NCI-H460 (cell line): ENCODE data around the gene PCDHB7. TPM values are rescaled to one million over a fixed set of nuclear protein-coding genes. Genes with fewer than 3 reads are reported as not detected.
A peak's percentile ranks its signal among the peaks of the same experiment; 100 is the strongest.
"Not testable (repeated sequence)": the region's sequence is repeated elsewhere in the genome, so short reads cannot be mapped to it uniquely, and the experiment has no call there.

Experiments used
- DNase-seq: peaks from one replicate; pipeline ENCODE4 v3.0.0-alpha.2; 2016; ENCODE audit warnings: low read depth; ENCODE audit errors: extremely low read depth
- total RNA-seq: library from RNA; depleted of rRNA; stranded (reverse); fragments of >200 nt; shearing (Covaris generic); gene quantifications from 2 replicates; pipeline ENCODE4 v1.2.3, GENCODE V29; 2014

The PCDHB7 gene
- total RNA-seq, 1 experiment from 2014 or later, result 0.25 TPM

- not testable (repeated sequence) for DNase-seq
Observed at GRCh38 chr5:141179371-141179770, 6.9 kb downstream of the PCDHB7 start.

- DNase-seq, result not testable (repeated sequence)
Observed at GRCh38 chr5:141179876-141180275, 7.4 kb downstream of the PCDHB7 start.

GRCh38 chr5:141180313-141180712 is 7.9 kb downstream of the PCDHB7 start:
- DNase-seq, result no peak

DNA sequence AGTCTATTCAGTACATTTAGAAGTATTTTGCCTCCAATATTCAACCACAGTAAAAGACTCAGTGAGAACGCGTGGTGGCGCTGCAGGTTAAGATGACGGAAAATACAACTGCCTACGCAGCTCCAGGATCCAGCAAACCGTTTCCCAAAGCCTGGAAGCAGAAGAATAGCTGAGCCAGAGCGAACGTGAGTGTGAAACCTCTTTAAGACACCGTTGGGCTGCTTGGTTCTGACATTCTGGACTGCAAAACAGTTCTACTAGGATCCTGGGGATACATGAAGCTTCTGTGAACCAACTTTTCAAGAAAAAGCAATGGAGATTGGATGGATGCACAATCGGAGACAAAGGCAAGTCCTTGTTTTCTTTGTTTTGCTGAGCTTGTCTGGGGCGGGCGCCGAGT is 9.8 kb downstream of the PCDHB7 start, which contains the start of gene PCDHB16:
PCDHB16 (plus strand) TSS at position 140 of the 400 bp plus-strand sequence; CDS start at position 313, 173 bp downstream.
- DNase-seq, result peak; percentile 60

- DNase-seq, result not testable (repeated sequence)
Observed at GRCh38 chr5:141184117-141184855, 11.8 kb downstream of the PCDHB7 start.

GRCh38 chr5:141186897-141187512 is 14.6 kb downstream of the PCDHB7 start, which contains the start of gene PCDHB9:
Gene PCDHB9 (plus strand): TSS chr5:141187161. CDS start chr5:141187319, 158 bp downstream.
- peak; percentile 18 for DNase-seq

DNA sequence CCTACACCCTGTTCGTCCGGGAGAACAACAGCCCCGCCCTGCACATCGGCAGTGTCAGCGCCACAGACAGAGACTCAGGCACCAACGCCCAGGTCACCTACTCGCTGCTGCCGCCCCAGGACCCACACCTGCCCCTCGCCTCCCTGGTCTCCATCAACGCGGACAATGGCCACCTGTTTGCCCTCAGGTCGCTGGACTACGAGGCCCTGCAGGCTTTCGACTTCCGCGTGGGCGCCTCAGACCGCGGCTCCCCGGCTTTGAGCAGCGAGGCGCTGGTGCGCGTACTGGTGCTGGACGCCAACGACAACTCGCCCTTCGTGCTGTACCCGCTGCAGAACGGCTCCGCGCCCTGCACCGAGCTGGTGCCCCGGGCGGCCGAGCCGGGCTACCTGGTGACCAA is 16.2 kb downstream of the PCDHB7 start:
- not testable (repeated sequence) for DNase-seq

DNA sequence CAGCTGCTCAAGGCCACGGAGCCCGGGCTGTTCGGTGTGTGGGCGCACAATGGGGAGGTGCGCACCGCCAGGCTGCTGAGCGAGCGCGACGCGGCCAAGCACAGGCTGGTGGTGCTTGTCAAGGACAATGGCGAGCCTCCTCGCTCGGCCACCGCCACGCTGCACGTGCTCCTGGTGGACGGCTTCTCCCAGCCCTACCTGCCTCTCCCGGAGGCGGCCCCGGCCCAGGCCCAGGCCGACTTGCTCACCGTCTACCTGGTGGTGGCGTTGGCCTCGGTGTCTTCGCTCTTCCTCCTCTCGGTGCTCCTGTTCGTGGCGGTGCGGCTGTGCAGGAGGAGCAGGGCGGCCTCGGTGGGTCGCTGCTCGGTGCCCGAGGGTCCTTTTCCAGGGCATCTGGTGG is 16.7 kb downstream of the PCDHB7 start:
- not testable (repeated sequence) for DNase-seq

DNA sequence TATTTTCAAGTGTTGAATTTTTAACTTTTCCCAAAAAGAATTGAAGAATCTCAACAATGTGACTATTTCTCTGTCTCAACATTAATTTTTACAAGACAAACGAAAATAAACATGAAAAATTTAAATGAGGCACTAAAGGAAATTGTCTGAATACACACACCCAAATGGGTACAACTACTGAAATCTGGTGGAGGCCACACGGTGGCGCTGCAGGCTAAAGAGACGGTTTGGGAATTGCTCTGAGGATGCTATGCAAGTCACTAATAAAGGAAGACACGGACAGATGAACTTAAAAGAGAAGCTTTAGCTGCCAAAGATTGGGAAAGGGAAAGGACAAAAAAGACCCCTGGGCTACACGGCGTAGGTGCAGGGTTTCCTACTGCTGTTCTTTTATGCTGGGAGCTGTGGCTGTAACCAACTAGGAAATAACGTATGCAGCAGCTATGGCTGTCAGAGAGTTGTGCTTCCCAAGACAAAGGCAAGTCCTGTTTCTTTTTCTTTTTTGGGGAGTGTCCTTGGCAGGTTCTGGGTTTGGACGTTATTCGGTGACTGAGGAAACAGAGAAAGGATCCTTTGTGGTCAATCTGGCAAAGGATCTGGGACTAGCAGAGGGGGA is 19.8 kb downstream of the PCDHB7 start, which contains the start of gene PCDHB10:
PCDHB10 (plus strand) TSS at position 244 of the 616 bp plus-strand sequence; CDS start at position 444, 200 bp downstream.
- DNase-seq, result peak; percentile 45

DNA sequence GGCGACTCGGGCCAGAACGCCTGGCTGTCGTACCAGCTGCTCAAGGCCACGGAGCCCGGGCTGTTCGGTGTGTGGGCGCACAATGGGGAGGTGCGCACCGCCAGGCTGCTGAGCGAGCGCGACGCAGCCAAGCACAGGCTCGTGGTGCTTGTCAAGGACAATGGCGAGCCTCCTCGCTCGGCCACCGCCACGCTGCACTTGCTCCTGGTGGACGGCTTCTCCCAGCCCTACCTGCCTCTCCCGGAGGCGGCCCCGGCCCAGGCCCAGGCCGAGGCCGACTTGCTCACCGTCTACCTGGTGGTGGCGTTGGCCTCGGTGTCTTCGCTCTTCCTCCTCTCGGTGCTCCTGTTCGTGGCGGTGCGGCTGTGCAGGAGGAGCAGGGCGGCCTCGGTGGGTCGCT is 21.9 kb downstream of the PCDHB7 start:
- DNase-seq, result not testable (repeated sequence)

DNA sequence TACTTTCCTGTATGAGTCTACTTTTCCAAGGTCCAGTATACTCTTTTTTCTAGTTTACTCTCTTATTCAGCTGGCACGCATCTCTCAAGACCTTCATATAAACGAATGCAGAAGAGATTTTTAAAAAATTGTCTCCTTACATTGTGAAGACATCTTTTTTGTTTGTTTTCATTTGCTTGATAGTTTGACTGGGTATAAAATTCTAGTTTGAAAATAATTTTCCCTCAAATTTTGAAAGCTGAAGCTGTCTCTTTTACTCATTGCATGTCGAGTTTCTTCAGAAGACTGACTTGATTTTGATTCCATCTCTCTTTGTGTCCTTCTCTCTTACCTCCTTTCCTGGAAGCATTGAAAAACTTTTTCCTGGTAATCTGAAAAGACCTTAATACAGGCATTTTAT is 23.9 kb downstream of the PCDHB7 start:
- DNase-seq, result no peak

- peak; percentile 69 for DNase-seq
Observed at GRCh38 chr5:141199359-141200235, 27.2 kb downstream of the PCDHB7 start, which contains the start of gene PCDHB11. Gene PCDHB11 (plus strand): TSS chr5:141199627. CDS start chr5:141199775, 148 bp downstream.

GRCh38 chr5:141201126-141201525 is 28.7 kb downstream of the PCDHB7 start:
- DNase-seq, result not testable (repeated sequence)

- not testable (repeated sequence) for DNase-seq
Observed at GRCh38 chr5:141201646-141202045, 29.2 kb downstream of the PCDHB7 start.

GRCh38 chr5:141208478-141208877 is 36.0 kb downstream of the PCDHB7 start, which contains the start of gene PCDHB12:
Gene PCDHB12 (plus strand): TSS chr5:141208719. CDS start chr5:141208908, 189 bp downstream.
- peak; percentile 20 for DNase-seq

DNA sequence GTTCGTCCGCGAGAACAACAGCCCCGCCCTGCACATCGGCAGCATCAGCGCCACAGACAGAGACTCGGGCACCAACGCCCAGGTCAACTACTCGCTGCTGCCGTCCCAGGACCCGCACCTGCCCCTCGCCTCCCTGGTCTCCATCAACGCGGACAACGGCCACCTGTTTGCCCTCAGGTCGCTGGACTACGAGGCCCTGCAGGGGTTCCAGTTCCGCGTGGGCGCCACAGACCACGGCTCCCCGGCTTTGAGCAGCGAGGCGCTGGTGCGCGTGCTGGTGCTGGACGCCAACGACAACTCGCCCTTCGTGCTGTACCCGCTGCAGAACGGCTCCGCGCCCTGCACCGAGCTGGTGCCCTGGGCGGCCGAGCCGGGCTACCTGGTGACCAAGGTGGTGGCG is 37.8 kb downstream of the PCDHB7 start:
- DNase-seq, result not testable (repeated sequence)

DNA sequence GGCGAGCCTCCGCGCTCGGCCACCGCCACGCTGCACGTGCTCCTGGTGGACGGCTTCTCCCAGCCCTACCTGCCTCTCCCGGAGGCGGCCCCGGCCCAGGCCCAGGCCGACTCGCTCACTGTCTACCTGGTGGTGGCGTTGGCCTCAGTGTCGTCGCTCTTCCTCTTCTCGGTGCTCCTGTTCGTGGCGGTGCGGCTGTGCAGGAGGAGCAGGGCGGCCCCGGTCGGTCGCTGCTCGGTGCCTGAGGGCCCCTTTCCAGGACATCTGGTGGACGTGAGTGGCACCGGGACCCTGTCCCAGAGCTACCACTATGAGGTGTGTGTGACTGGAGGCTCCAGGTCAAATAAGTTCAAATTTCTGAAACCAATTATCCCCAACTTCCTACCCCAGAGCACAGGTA is 38.4 kb downstream of the PCDHB7 start:
- not testable (repeated sequence) for DNase-seq

GRCh38 chr5:141213656-141214339 is 41.4 kb downstream of the PCDHB7 start, which contains the start of gene PCDHB13:
Gene PCDHB13 (plus strand): TSS chr5:141213919. CDS start chr5:141214124, 205 bp downstream.
- peak; percentile 63 for DNase-seq

GRCh38 chr5:141214583-141214982 is 42.1 kb downstream of the PCDHB7 start:
- DNase-seq, result not testable (repeated sequence)
